OCI-M2 (cell line): ENCODE measurements around the gene NRF1.
A peak's percentile ranks its signal among the peaks of the same experiment; 100 is the strongest.

Source experiments
- DNase-seq: peaks from one replicate; lab custom pipeline; 2025; ENCODE audit not compliant: unreplicated experiment; lab: John Stamatoyannopoulos, UW

NRF1 gene

GRCh38 chr7:129729511-129729910 is 118.0 kb downstream of the NRF1 start:
- DNase-seq = no peak

GRCh38 chr7:129730159-129730558 is 118.6 kb downstream of the NRF1 start:
- no peak for DNase-seq

- DNase-seq = no peak
Observed at GRCh38 chr7:129734400-129734799, 122.9 kb downstream of the NRF1 start.

GRCh38 chr7:129739427-129739826 is 127.9 kb downstream of the NRF1 start:
- DNase-seq = no peak

- no peak for DNase-seq
Observed at GRCh38 chr7:129740574-129741410, 129.3 kb downstream of the NRF1 start.

GRCh38 chr7:129741743-129742213 is 130.3 kb downstream of the NRF1 start:
- no peak for DNase-seq

GRCh38 chr7:129742256-129742655 is 130.7 kb downstream of the NRF1 start:
- DNase-seq = no peak

- DNase-seq = no peak
Observed at GRCh38 chr7:129746857-129747529, 135.5 kb downstream of the NRF1 start.

GRCh38 chr7:129748356-129749109 is 137.0 kb downstream of the NRF1 start:
- DNase-seq = no peak

GRCh38 chr7:129750091-129750490 is 138.6 kb downstream of the NRF1 start:
- DNase-seq = peak; percentile 87

- no peak for DNase-seq
Observed at GRCh38 chr7:129750501-129750900, 139.0 kb downstream of the NRF1 start.

GRCh38 chr7:129751916-129752315 is 140.4 kb downstream of the NRF1 start:
- no peak for DNase-seq

- no peak for DNase-seq
Observed at GRCh38 chr7:129752760-129753159, 141.2 kb downstream of the NRF1 start.

GRCh38 chr7:129754406-129754805 is 142.9 kb downstream of the NRF1 start:
- DNase-seq = no peak

GRCh38 chr7:129757991-129758390 is 146.5 kb downstream of the NRF1 start:
- no peak for DNase-seq

- no peak for DNase-seq
Observed at GRCh38 chr7:129762387-129762969, 151.0 kb downstream of the NRF1 start.

- DNase-seq = no peak
Observed at GRCh38 chr7:129764247-129765084, 152.9 kb downstream of the NRF1 start.

GRCh38 chr7:129765352-129765751 is 153.8 kb downstream of the NRF1 start:
- DNase-seq = no peak

- DNase-seq = no peak
Observed at GRCh38 chr7:129767120-129768015, 155.8 kb downstream of the NRF1 start.
